Mucosa of rectum (tissue), 2 donors: ENCODE data around the gene SLC6A16.
"Not testable (repeated sequence)": the region's sequence is repeated elsewhere in the genome, so short reads cannot be mapped to it uniquely, and the experiment has no call there.

Experiments used
- H3K27ac ChIP-seq, 2 donors: one replicate each; pipeline ENCODE4 v1.7.0; 2013; ENCODE audit warnings: inconsistent platforms in 2 of 2, low read depth in 2 of 2, low read length in 2 of 2
- H3K27me3 ChIP-seq, 2 donors: one replicate each; pipeline ENCODE4 v1.7.0; 2013; ENCODE audit warnings: low read length in 2 of 2; ENCODE audit not compliant: control insufficient read depth in 2 of 2, insufficient read depth in 2 of 2
- H3K36me3 ChIP-seq, 2 donors: one replicate each; pipeline ENCODE4 v1.7.0; 2013; ENCODE audit warnings: low read length in 2 of 2; ENCODE audit not compliant: control insufficient read depth in 2 of 2, insufficient read depth in 2 of 2
- H3K4me1 ChIP-seq, 2 donors: one replicate each; pipeline ENCODE4 v1.7.0; 2013; ENCODE audit warnings: low read length in 2 of 2, mild to moderate bottlenecking in 1 of 2; ENCODE audit not compliant: control insufficient read depth in 2 of 2, insufficient read depth in 2 of 2
- H3K4me3 ChIP-seq, 2 donors: one replicate each; pipeline ENCODE4 v1.7.0; 2013; ENCODE audit warnings: low read length in 2 of 2
- H3K9ac ChIP-seq, 2 donors: one replicate each; pipeline ENCODE4 v1.7.0; 2013; ENCODE audit warnings: low read length in 2 of 2, low read depth in 1 of 2, mild to moderate bottlenecking in 1 of 2
- H3K9me3 ChIP-seq, 2 donors: one replicate each; pipeline ENCODE4 v1.7.0; 2013; ENCODE audit warnings: low read length in 2 of 2; ENCODE audit not compliant: control insufficient read depth in 2 of 2
- donor health status: healthy.
- donor health status: Normal muscosa, but diverticular disease.

SLC6A16 gene

GRCh38 chr19:49272204-49272603, 52.8 kb downstream of the SLC6A16 start:
- H3K27me3 ChIP-seq, result no peaks in the 10 kb centered on the region
- no peaks in the 10 kb centered on the region for H3K36me3 ChIP-seq
- H3K9ac ChIP-seq, result no peak overlapping the region
- H3K4me3 ChIP-seq, result no peak overlapping the region
- H3K27ac ChIP-seq, result no peak overlapping the region
- H3K4me1 ChIP-seq, result no peaks in the 10 kb centered on the region
- H3K9me3 ChIP-seq, result no peaks in the 10 kb centered on the region

GRCh38 chr19:49271080-49271753, 53.8 kb downstream of the SLC6A16 start:
- Histone ChIP-seq H3K4me3 (no peak overlapping the region), H3K27ac (no peak overlapping the region), H3K9ac (no peak overlapping the region), H3K36me3 (no peaks in the 10 kb centered on the region), H3K9me3 (no peaks in the 10 kb centered on the region), H3K27me3 (no peaks in the 10 kb centered on the region), H3K4me1 (no peaks in the 10 kb centered on the region)

GRCh38 chr19:49266409-49266808, 58.6 kb downstream of the SLC6A16 start:
- H3K27me3 ChIP-seq, H3K27ac ChIP-seq, H3K9ac ChIP-seq, H3K9me3 ChIP-seq, H3K36me3 ChIP-seq, H3K4me3 ChIP-seq, H3K4me1 ChIP-seq: not testable (repeated sequence)

- Histone ChIP-seq H3K4me3 (no peak overlapping the region), H3K4me1 (no peaks in the 10 kb centered on the region), H3K27ac (no peak overlapping the region), H3K9ac (no peak overlapping the region), H3K9me3 (peaks cover 1 to 3% of the 10 kb centered on the region in 2 donors), H3K27me3 (no peaks in the 10 kb centered on the region), H3K36me3 (no peaks in the 10 kb centered on the region)
These were observed 60.7 kb downstream of the SLC6A16 start for GRCh38 chr19:49264258-49264657.

GRCh38 chr19:49261602-49262001, 63.4 kb downstream of the SLC6A16 start:
- H3K9ac ChIP-seq, result no peak overlapping the region
- H3K27ac ChIP-seq, result no peak overlapping the region
- H3K27me3 ChIP-seq, result no peaks in the 10 kb centered on the region
- H3K9me3 ChIP-seq, result peaks cover 7 to 8% of the 10 kb centered on the region in 2 donors
- no peaks in the 10 kb centered on the region for H3K4me1 ChIP-seq
- H3K36me3 ChIP-seq, result no peaks in the 10 kb centered on the region
- no peak overlapping the region for H3K4me3 ChIP-seq

- no peaks in the 10 kb centered on the region for H3K36me3 ChIP-seq
- no peak overlapping the region for H3K27ac ChIP-seq
- H3K4me1 ChIP-seq, result no peaks in the 10 kb centered on the region
- H3K9ac ChIP-seq, result no peak overlapping the region
- H3K27me3 ChIP-seq, result no peaks in the 10 kb centered on the region
- H3K4me3 ChIP-seq, result no peak overlapping the region
- H3K9me3 ChIP-seq, result peaks cover 5 to 6% of the 10 kb centered on the region in 2 donors
These were observed 68.3 kb downstream of the SLC6A16 start for GRCh38 chr19:49256691-49257090.

- no peaks in the 10 kb centered on the region for H3K4me1 ChIP-seq
- no peaks in the 10 kb centered on the region for H3K36me3 ChIP-seq
- H3K27ac ChIP-seq, result no peak overlapping the region
- H3K9ac ChIP-seq, result no peak overlapping the region
- H3K27me3 ChIP-seq, result no peaks in the 10 kb centered on the region
- no peak overlapping the region for H3K4me3 ChIP-seq
- peaks cover 5 to 6% of the 10 kb centered on the region in 2 donors for H3K9me3 ChIP-seq
These were observed 69.3 kb downstream of the SLC6A16 start for GRCh38 chr19:49255674-49256073.

GRCh38 chr19:49249933-49250332, 75.1 kb downstream of the SLC6A16 start:
- no peak overlapping the region for H3K4me3 ChIP-seq
- H3K27me3 ChIP-seq, result no peaks in the 10 kb centered on the region
- no peak overlapping the region for H3K27ac ChIP-seq
- no peaks in the 10 kb centered on the region for H3K9me3 ChIP-seq
- H3K4me1 ChIP-seq, result no peaks in the 10 kb centered on the region
- no peak overlapping the region for H3K9ac ChIP-seq
- no peaks in the 10 kb centered on the region for H3K36me3 ChIP-seq

- Histone ChIP-seq H3K36me3 (peaks cover 0 to 5% of the 10 kb centered on the region in 2 donors), H3K27ac (no peak overlapping the region), H3K4me1 (no peaks in the 10 kb centered on the region), H3K27me3 (no peaks in the 10 kb centered on the region), H3K9ac (no peak overlapping the region), H3K9me3 (no peaks in the 10 kb centered on the region), H3K4me3 (no peak overlapping the region)
These were observed 77.3 kb downstream of the SLC6A16 start for GRCh38 chr19:49247676-49248075.

- H3K27me3 ChIP-seq, result no peaks in the 10 kb centered on the region
- no peaks in the 10 kb centered on the region for H3K4me1 ChIP-seq
- peaks cover 0 to 5% of the 10 kb centered on the region in 2 donors for H3K36me3 ChIP-seq
- H3K27ac ChIP-seq, result no peak overlapping the region
- no peak overlapping the region for H3K9ac ChIP-seq
- H3K4me3 ChIP-seq, result no peak overlapping the region
- no peaks in the 10 kb centered on the region for H3K9me3 ChIP-seq
These were observed 80.7 kb downstream of the SLC6A16 start for GRCh38 chr19:49244256-49244655.
